ENCODE data around the gene TBX1. TPM values are rescaled to one million over a fixed set of nuclear protein-coding genes. Genes with fewer than 3 reads are reported as not detected.
A peak's percentile ranks its signal among the peaks of the same experiment; 100 is the strongest.

The TBX1 gene
- total RNA-seq, 1 experiment from 2014 or later, result 3.9 TPM

GRCh38 chr22:19766511-19767426 is 6.2 kb downstream of the TBX1 start (continued):
- TF ChIP-seq REST (IDR thresholded peaks at IDR 0.05; ENCODE audit: low read depth), result no peak
- TF ChIP-seq SIN3A (IDR thresholded peaks at IDR 0.05; ENCODE audit: low read depth), result peak; percentile 27; the same call in 1 of the 2 replicates

- RAD21 ChIA-PET (ENCODE audit: low non-redundant PET in 1 of 2, low total read pairs in 2 of 2, uncharacterized antibody in 2 of 2, unreplicated experiment in 2 of 2), result interaction anchor here in 1 of 2 experiments (0.7 kb wide), 1 partner anchor 143 kb away, joined by 4 read pairs; no protein-coding TSS in a partner anchor
- CTCF ChIA-PET, result no interaction called here
- ATAC-seq (peak; percentile 80), DNase-seq (ENCODE audit: low read depth, low spot score) (peak; percentile 26)
- POLR2A ChIA-PET, result interaction anchor here (1.0 kb wide), 1 partner anchor 11 kb away, joined by 4 read pairs; no protein-coding TSS in a partner anchor
- H3K9me2 ChIP-seq (ENCODE audit: insufficient read depth), result no peaks in the 10 kb centered on the region
- peak overlapping the region; percentile 94 for H3K27ac ChIP-seq (ENCODE audit: low read depth, low read length)
- no peaks in the 10 kb centered on the region for H3K9me3 ChIP-seq (ENCODE audit: control insufficient read depth in 1 of 2, insufficient read depth in 1 of 2, low read depth in 1 of 2, low read length in 2 of 2)
- peak overlapping the region; percentile 72 to 87 for H3K4me3 ChIP-seq (replicated peaks in 1 of 2; ENCODE audit: low read depth in 1 of 2, low read length in 2 of 2)
- H3K4me1 ChIP-seq (ENCODE audit: control insufficient read depth in 1 of 2, insufficient read depth in 2 of 2, low read length in 2 of 2), result peaks cover 12 to 23% of the 10 kb centered on the region in 2 experiments
- peaks cover 33% of the 10 kb centered on the region for H3K79me2 ChIP-seq (ENCODE audit: insufficient read depth, low read length)
- H3K27me3 ChIP-seq (ENCODE audit: insufficient read depth, low read length), result no peaks in the 10 kb centered on the region
- BruUV-seq (replicated peaks), result TSS peak; percentile 56
- H3K9ac ChIP-seq (ENCODE audit: low read length), result peak overlapping the region; percentile 88
- H2AFZ ChIP-seq (ENCODE audit: low read depth, low read length, poor library complexity, severe bottlenecking), result peak overlapping the region; percentile 35
- H3K4me2 ChIP-seq (ENCODE audit: low read length), result peak overlapping the region; percentile 97
- no peaks in the 10 kb centered on the region for H4K20me1 ChIP-seq (ENCODE audit: insufficient read depth)
- intact Hi-C loops (cut with micrococcal nuclease), result loop anchor here (5.0 kb wide), 1 partner anchor 90 kb away; no protein-coding TSS in a partner anchor
- H3K36me3 ChIP-seq (ENCODE audit: control insufficient read depth in 1 of 2, insufficient read depth in 2 of 2, low read length in 2 of 2), result no peaks in the 10 kb centered on the region
- no peak for TF ChIP-seq CEBPB (IDR thresholded peaks at IDR 0.05; ENCODE audit: low read depth)
- no peak for TF ChIP-seq RAD21 (IDR thresholded peaks at IDR 0.05; ENCODE audit: low read depth)
- TF ChIP-seq ZNF274 (IDR thresholded peaks at IDR 0.05; ENCODE audit: low read depth, low read length), result no peak
- TF ChIP-seq EGR1 (IDR thresholded peaks at IDR 0.05; ENCODE audit: low read depth), result no peak
- no peak for TF ChIP-seq POLR2AphosphoS5 (IDR thresholded peaks at IDR 0.05; ENCODE audit: low read depth, low read length)
- no peak for TF ChIP-seq ATF3 (IDR thresholded peaks at IDR 0.05)
- no peak for TF ChIP-seq ZFX (IDR thresholded peaks at IDR 0.05)
- TF ChIP-seq SP1 (IDR thresholded peaks at IDR 0.05; ENCODE audit: low read depth), result no peak
- no peak for TF ChIP-seq CBX3 (IDR thresholded peaks at IDR 0.05; ENCODE audit: low read depth)
- TF ChIP-seq YY1 (IDR thresholded peaks at IDR 0.05; ENCODE audit: extremely low read depth, insufficient replicate concordance, low read depth, low read length), result no peak
- TF ChIP-seq ELF1 (IDR thresholded peaks at IDR 0.05; ENCODE audit: borderline replicate concordance, low read depth), result no peak
- TF ChIP-seq FOSL1 (IDR thresholded peaks at IDR 0.05; ENCODE audit: low read depth), result no peak
- no peak for TF ChIP-seq POLR2A (IDR thresholded peaks at IDR 0.05; ENCODE audit: borderline replicate concordance, extremely low read depth, insufficient read depth, insufficient read length)
- TF ChIP-seq MAX (IDR thresholded peaks at IDR 0.05), result no peak; the same call in 1 of the 2 replicates
- no peak for TF ChIP-seq CTCF (IDR thresholded peaks at IDR 0.05 in 2 of 3, conservative IDR thresholded peaks at IDR 0.05 in 1 of 3; ENCODE audit: borderline replicate concordance in 1 of 3, insufficient read depth in 1 of 3, low read depth in 2 of 3, low read length in 2 of 3)
These were observed 7.1 kb downstream of the TBX1 start for GRCh38 chr22:19767427-19768341.

Measured in HCT116 (cell line).